ENCODE data around the gene ZNF311.
"Not testable (repeated sequence)": the region's sequence is repeated elsewhere in the genome, so short reads cannot be mapped to it uniquely, and the experiment has no call there.

ZNF311 gene

DNA sequence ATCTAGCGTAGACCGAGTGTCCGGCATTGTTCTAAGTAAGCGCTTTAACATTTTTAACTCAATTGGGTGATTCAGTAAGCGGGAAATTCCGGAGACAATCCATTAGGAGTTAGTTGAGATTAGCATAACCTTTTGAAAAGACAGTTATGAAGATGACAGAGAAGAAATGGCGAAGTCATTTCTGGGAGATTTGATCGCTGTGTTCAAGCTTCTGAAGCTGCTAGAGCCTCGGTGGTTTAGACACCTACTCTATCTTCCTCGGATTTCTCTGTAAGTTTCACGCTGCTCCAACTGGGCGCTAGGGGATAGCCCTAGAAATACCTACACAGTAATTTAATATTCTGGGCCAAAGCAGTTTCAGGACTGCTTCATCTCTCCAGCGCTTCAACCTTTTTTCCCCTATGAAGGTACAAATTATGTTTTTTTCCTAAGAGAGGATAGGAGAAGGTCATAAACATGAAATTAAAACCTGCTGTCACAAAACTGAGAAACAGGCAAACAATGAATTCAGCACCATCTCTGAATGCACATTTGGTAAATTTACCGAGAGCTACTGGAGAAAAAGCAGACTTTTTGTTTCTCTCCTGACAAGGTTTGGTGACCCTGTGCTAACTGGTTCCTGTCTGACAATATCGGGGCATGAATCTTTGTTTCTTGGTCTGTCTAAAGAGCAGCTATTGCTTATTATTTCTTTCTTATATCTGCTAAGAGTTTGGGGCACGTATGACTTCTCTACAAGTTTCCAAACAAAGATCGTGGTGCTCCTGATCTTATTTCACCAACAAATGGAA is 22.4 kb downstream of the ZNF311 start:
- peak; percentile 14 for DNase-seq

DNA sequence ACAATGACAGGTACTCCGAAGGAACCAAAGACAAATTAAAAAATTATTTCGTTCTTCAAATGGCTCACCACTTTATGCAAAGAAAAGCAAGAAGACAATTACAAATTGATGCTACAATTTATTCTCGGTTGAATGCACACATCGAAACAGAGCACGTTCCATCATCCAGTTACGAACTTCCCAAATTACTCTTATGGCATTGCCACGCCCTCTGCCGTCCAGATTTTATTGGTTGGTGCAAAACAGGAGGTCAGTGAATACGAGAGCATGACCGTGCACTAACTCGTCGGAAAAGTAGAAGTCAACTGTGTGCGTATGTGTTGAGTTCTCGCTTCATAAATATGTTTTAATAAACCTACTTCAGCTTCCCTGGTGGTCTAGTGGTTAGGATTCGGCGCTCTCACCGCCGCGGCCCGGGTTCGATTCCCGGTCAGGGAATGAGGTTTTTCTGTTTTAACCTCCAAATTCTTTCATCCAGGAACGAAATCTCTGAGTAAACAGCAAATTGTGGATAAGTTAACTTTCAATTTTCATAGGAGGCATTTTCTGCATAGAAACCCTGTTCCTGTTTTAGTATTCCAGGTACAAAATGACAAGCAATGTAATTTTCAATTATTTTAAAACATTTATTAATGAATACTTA is 23.2 kb downstream of the ZNF311 start:
- peak; percentile 75 for DNase-seq

DNA sequence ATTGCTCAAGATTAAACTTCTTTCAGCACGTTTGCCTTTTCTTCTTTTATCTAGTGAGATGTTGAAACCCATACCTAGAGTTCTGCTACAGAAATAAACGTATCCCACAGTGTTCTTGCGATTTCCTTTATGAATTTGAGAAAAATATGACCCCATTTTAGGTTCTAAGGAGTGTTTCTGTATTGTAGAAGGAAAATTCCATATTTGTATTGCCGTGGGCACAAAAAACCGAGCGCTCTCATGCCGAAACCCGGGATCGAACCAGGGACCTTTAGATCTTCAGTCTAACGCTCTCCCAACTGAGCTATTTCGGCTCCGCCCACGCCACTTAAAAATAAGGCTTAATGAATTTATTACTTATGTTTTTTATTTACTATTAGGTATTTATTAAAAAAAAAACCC is 23.7 kb downstream of the ZNF311 start:
- peak; percentile 75 for DNase-seq

DNA sequence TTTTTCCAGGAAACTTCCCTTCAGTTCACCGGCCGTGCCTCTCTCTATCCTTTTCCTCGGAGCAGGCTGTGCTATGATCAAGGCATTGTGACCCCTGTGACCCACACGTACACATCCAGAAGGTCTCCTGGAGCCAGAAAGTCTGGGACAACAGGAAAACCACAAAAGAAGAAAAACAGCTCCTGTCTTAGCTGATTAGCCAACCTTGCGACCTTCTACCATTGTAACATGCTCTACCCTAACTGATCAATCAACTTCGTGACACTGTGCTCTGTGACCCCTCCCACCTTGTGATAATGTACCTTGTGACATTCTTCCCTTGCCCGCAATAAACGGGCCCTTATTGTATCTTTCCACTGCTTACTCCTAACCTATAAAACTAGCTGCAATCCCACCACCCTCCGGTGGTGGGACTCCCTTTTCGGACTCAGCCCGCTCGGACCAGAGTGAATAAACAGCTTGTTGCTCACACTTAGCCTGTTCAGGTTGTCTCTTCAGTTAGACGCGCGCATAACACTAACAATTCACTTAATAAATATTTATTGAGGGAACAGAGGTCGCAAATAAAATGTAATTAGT is 24.2 kb downstream of the ZNF311 start:
- DNase-seq, result peak; percentile 68

DNA sequence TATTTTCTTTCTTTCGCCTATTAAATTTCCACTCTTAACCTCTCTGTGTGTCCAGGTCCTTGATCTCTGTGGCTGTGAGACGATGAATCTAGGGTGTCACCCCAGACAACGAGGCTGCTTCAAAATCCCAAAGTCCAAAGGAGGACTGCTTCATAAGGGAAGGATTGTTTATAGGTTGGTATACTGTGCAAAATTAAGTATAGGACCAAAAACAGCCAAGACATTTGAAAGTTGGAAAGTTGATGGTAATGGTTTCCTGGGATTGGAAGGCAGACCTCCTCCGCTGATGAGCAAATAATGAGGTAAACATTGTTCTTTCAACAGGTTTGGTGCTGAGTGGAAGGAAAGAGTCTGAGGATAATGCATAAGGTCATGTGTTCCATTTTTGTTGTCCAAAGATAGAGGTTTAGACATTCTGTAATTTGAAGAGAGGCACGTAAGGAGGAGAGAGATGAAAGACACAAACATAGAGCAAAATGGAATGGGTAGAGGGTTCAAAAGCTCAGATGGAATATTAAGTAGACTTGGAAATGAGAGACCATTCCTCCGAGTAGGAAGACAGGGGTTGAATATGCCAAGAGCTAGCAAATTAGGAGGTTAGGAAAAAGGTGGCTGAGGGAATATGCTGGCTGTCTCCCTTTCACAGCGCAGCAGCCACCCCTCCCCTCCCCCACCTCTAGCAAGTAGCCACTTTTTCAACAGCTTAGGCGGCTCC is 24.8 kb downstream of the ZNF311 start:
- DNase-seq, result no peak

DNA sequence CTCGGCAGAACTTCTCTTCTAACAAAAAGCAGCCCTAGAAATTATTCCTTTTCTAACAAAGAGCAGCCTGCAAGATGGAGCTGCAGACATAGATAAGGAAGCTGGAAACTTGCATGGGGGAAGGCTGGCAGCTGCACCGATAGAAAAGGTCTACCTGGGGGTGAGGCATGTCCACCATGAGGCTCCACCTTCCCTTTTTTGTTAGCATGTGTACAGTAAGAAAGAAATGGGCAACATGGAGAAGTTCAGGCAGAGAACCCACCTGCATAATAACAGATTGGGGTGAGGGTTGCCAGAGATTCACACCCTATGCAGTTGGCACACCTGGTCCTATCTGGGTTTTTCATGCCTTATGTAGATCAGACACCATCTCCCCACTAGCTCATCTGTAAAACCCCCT is 25.4 kb downstream of the ZNF311 start:
- DNase-seq, result no peak

DNA sequence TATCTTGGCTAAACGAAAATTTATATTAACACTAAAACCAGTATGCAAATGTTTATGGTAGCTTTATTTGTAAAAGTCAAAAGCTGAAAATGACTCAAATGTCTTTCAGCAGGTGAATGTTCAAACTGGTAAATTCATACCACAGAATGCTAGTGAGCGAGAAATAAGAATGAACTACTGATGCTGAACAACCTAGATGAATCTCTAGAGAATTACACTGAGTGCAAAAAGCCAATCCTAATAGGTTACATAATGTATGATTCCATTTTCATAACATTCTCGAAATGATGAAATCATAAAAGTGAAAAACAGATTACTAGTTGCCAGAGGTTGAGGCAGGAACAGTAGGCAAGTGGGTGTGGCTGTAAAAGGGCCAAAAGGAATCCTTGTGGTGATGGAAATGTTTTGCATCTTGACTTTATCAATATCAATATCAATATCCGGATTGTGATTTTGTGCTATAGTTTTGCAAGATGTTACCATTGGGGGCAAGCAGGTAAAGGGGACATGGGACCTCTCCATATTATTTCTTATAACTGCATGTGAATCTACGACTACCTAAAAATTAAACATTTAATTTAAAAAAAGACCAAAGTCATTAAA is 26.1 kb downstream of the ZNF311 start:
- no peak for DNase-seq

DNA sequence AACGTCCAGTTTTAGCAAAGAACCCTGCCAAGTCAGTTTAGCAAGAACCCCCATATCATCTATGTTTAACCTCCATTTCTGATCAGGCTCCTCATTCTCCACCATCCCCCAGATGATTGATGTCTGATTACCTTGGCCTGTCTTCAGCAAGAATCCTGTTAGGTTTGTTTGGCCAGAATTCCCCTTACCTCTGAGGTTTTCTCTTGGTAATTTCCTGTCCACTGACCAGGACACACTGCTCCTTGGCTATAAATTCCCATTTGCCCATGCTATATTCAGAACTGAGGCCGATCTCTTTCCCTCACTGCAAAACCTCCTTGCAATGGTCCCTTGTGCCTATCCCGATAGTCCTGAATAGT is 27.0 kb downstream of the ZNF311 start:
- DNase-seq, result no peak

DNA sequence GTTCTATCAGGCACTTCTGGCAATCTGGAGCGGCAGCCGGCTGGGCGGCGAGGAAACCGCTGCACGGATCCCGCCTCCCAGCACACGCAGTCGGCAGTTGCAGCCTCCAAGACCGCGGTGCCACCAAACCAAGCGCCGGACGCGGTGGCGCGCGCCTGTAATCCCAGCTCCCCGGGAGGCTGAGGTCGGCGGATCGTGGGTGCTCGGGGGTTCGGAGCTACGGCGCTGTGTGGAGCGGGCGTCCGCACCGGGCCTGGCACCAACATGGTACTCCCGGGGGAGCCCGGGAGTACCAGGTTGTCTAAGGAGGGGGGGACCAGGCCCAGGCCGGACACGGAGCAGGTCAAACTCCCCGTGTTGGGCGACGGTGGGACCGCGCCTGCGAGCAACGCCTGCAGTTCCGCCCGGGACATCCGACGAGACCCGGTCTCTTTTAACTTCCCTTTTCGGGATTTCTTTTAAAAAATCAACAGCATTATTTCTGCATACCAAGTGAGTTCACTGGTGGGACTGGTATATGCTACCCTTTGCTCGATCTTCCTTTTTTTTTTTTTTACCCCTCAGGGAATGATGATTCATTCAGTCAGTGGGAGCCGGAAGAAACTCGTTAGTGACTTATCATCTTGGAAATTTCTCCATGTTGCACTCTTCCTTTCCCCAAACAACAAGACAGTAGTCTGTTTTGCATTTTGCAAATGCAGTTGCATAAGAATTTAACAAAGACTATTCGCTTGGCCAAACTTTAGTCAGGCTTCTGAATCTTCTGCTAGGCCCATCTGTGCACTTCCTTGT is 27.6 kb downstream of the ZNF311 start:
- no peak for DNase-seq

DNA sequence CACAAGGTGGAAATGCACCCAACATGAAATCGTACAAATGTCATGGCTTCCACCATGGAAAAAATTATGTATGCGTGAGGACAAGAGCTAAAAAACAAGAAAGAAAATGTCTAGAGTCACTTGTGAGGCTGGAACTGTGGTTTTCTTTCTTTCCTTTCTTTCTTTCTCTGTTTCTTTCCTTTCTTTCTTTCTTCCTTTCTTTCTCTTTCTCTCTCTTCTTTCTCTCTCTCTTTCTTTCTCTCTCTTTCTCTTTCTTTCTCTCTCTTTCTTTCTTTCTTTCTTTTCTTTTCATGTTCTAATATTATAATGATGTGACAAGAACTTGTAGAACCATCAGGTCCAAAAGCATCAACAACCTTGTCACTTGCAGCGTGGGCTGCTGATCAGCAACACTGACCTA is 28.4 kb downstream of the ZNF311 start:
- DNase-seq, result no peak

DNA sequence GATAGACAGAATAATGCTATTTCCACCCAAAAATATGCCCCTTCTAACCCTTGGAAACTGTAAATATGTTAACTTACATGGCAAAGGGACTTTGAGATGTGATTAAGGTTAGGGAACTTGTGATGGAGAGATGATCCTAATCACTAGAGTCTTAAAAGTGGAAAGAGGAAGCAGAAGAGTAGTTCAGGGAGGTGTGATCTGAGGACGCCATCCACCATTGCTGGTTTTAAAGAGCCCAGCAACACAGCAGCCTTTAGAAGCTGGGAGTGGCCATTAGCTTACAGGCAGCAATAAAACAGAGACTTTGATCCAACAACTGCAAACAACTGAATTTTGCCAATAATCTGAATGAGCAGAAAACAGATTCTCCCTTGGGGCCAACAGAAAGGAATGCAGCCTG is 30.6 kb downstream of the ZNF311 start:
- DNase-seq, result no peak

DNA sequence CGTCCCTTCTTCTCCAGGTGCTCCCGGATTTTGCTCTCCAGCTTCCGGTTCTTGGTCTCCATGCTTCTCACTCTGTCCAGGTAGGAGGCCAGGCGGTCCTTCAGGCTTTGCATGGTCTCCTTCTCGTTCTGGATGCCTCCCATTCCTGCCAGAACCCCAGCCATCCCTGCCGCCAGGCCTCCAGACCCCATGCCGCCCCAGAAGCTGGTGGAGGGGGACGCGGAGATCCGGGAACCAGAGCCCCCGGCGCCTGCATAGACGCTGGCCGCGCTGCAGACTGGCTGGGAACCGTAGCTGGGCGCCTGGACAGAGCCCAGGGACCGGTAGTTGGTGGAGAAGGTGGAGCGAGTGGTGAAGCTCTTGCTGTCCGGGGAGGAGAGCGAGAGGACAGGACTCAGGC is 35.1 kb downstream of the ZNF311 start:
- not testable (repeated sequence) for DNase-seq

DNA sequence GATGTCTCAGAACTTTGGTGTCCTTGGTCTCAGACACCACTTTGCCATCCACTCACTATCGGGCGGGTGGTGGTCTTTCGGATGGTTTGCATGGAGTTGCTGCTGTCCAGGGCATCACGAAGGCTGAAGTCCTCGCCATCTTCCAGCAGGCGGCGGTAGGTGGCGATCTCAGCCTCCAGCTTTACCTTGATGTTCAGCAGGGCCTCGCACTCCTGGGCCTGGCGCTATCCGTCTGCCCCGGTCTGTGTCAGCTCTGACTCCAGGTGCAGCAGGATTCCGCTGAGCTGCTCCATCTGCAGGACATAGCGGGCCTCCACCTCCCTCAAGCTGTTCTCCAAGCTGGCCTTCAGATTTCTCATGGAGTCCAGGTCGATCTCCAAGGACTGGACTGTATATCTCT is 36.0 kb downstream of the ZNF311 start:
- DNase-seq, result no peak

DNA sequence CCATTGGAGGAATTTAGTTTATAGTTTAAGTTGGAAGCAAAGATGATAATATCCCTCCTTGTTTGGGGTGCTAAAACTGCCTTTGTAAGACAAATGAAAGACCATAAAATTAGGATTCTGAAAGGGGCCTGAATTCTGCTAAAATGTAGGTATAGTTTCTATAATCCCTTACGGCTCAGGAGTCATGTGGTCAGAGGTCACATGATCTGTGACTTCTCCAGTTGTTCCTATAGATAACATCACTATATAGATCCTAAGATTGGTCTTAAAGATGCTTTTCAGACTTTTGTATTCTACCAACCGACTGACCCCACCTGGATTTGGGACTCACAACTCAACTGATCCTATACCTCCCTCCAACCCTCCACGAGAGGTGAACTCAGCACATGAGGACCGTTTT is 36.6 kb downstream of the ZNF311 start:
- no peak for DNase-seq

DNA sequence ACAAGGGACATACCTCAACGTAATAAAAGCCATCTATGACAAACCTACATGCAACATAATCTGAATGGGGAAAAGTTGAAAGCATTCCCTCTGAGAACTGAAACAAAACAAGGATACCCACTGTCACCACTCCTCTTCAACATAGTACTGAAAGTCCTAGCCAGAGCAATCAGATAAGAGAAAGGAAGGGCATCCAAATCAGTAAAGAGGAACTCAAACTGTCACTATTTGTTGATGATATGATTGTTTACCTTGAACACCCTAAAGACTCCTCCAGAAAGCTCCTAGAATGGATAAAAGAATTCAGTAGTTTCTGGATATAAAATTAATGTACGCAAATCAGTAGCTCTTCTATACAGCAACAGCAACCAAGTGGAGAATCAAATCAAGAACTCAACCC is 39.4 kb downstream of the ZNF311 start:
- DNase-seq, result no peak

DNA sequence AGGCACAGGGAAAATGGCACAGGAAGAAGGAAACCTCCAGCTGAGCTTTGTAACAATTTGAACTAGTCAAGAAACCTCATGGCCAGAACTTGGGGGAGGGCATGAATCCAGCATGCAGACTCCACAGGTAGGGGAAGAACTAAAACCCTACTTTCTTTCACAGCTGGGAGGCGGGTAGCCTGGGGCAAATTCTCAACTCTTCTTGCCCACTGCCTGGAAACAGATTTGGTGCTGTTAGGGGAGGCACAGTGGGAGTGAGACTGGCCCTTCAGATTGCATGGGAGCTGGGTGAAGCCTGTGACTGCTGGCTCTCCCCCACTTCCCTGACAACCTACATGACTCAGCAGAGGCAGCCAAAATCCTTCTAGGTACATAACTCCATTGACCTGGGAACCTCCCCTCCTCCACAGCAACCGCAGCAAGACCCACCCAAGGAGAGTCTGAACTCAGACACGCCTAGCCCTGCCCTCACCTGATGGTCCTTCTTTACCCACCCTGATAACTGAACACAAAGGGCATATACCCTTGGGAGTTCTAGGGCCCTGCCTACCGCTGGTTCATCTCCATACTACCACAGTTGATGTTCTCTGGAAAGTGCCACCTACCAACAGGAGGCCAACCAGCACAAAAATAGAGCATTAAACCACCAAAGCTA is 44.1 kb downstream of the ZNF311 start:
- no peak for DNase-seq

DNA sequence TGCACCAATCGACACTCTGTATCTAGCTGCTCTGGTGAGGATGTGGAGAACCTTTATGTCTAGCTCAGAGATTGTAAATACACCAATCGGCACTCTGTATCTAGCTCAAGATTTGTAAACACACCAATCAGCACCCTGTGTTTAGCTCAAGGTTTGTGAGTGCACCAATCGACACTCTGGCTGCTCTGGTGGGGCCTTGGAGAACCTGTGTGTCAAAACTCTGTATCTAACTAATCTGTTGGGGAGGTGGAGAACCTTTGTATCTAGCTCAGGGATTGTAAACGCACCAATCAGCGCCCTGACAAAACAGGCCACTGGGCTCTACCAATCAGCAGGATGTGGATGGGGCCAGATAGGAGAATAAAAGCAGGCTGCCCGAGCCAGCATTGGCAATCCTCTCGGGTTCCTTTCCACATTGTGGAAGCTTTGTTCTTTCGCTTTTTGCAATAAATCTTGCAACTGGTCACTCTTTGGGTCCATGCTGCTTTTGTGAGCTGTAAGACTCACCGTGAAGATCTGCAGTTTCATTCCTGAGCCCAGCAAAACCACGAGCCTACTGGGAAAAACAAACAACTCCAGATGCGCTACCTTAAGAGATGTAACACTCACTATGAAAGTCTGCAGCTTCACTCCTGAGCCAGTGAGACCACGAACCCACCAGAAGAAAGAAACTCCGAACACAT is 46.4 kb downstream of the ZNF311 start:
- DNase-seq, result not testable (repeated sequence)

DNA sequence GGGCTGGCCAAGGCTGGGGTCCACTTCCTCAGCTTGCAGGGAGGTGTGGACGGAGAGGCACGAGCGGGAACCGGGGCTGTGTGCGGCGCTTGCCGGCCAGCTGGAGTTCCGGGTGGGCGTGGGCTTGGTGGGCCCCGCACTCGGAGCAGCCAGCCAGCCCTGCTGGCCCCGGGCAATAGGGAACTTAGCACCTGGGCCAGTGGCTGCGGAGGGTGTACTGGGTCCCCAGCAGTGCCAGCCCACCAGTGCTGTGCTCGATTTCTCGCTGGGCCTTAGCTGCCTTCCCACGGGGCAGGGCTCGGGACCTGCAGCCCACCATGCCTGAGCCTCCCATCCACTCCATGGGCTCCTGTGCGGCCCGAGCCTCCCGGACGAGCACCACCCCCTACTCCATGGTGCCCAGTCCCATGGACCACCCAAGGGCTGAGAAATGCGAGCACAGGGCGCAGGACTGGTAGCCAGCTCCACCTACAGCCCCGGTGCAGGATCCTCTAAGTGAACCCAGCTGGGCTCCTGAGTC is 47.3 kb downstream of the ZNF311 start:
- DNase-seq, result not testable (repeated sequence)

DNA sequence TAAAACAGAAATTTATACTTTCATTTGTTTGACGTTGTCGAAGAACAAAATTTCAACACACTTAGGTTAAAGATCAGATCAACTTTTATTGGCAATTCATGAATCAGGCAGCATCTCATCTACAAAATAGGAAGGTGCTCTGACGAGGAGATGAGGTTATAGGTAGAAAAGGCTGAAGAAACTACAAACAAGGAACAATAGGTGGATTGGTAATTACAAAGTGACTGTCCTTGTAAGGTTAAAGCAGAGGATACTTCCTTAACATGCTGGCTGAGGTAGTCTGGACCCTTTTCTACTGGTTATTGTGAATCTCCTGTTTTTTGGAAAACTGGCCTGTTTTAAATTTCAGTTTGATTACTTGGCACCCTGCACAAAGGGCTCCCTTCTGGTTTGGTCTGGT is 48.8 kb downstream of the ZNF311 start:
- DNase-seq, result no peak

DNA sequence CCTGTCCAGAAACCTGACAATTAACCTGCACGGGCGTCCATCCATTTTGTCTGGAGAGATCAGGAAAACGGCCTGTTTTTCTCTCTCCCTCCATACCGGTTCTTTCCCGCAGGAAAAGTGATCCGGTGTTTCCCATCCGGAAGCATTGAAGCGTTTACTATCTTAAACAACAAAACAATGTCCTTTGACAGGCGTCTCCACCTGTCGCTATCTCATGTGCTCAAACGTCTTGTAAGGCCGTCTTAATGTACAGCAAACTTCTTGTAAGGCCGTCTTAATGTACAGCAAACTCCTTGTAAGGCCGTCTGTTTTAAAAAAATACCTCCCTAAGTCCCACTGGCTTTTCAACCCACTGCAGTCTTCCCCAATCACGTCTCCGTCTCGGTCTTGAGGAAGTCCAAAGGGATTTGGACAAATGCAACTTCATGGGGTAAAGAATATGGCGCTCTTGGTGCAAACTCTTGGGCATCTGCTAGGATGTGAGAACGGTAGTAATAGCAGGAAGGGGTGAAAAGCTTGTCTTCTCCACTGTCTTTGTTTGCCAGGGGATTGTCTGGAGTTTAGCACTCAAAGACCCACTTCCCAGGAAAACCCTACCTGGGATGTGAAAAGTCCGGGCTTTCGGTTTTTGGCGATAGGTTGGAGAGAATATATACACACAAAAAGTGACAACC is 51.4 kb downstream of the ZNF311 start:
- no peak for DNase-seq

Measured in DMS153 (cell line).